Gastroesophageal sphincter (tissue), 3 donors: ENCODE results near the gene CDR2L.

Experiments used
- CTCF ChIP-seq, 4 experiments: fragments of 200-600 bp in 2 of 4; fragments of 450-650 bp in 2 of 4; sonication (generic) in 1 of 4; IDR thresholded peaks; one replicate each; pipeline ENCODE4 v1.5.1; 2017 to 2019; ENCODE audit warnings: antibody characterized with exemption in 4 of 4, mild to moderate bottlenecking in 2 of 4, moderate library complexity in 2 of 4
- EP300 ChIP-seq: sonication (generic); formaldehyde crosslinking; IDR thresholded peaks from one replicate; pipeline ENCODE4 v1.6.1; 2017; ENCODE audit warnings: antibody characterized with exemption, mild to moderate bottlenecking
- POLR2AphosphoS5 ChIP-seq: sonication (generic); formaldehyde crosslinking; IDR thresholded peaks from one replicate; pipeline ENCODE4 v1.6.1; 2017; ENCODE audit warnings: antibody characterized with exemption

GRCh38 chr17:75013092-75013559, 25.7 kb downstream of the CDR2L start:
- no peak for TF ChIP-seq CTCF (IDR thresholded peaks at IDR 0.05)
- TF ChIP-seq POLR2AphosphoS5 = no peak
- no peak for TF ChIP-seq EP300
